Activated B cell treated with CpG ODN at 0.5 μM for 24 hours (primary cell): Measurements from ENCODE around the gene MVB12B. TPM values are rescaled to one million over a fixed set of nuclear protein-coding genes. Genes with fewer than 3 reads are reported as not detected.

Experiments used
- ATAC-seq: fragments of 200-7000 bp; cut with Tn5 transposase; one replicate; pipeline ENCODE4 v1.10.0; 2021; ENCODE audit warnings: low read depth, mild to moderate bottlenecking, moderate library complexity
- CTCF ChIA-PET: fragments of 350-600 bp; sonication (Branson Sonifier 250); formaldehyde crosslinking; loops from one replicate; lab custom pipeline; 2021; ENCODE audit warnings: antibody characterized with exemption; lab: Charles Lee
- POLR2A ChIA-PET: fragments of 350-600 bp; sonication (Branson Sonifier 250); formaldehyde crosslinking; loops from one replicate; lab custom pipeline; 2021; ENCODE audit warnings: antibody characterized with exemption; lab: Charles Lee
- DNase-seq: peaks from one replicate; pipeline ENCODE4 v3.0.0; 2022
- H3K27ac Mint-ChIP-seq: one replicate; pipeline ENCODE4 v1.8.0; 2020; ENCODE audit warnings: mixed read lengths
- H3K27me3 Mint-ChIP-seq: one replicate; pipeline ENCODE4 v1.8.0; 2021; ENCODE audit warnings: mixed read lengths
- H3K36me3 Mint-ChIP-seq: one replicate; pipeline ENCODE4 v1.8.0; 2021; ENCODE audit warnings: low read depth, mixed read lengths
- H3K4me1 Mint-ChIP-seq: one replicate; pipeline ENCODE4 v1.8.0; 2021; ENCODE audit warnings: mixed read lengths
- H3K4me3 Mint-ChIP-seq: one replicate; pipeline ENCODE4 v1.8.0; 2020; ENCODE audit warnings: mild to moderate bottlenecking, mixed read lengths
- H3K9me3 Mint-ChIP-seq: one replicate; pipeline ENCODE4 v1.8.0; 2020; ENCODE audit warnings: mixed read lengths
- intact Hi-C: fragments of 100-400 bp; cut with micrococcal nuclease; formaldehyde crosslinking; loops from one replicate; pipeline ENCODE4 v1.15.1; 2024
- total RNA-seq: library from RNA; stranded (reverse); gene quantifications from 2 replicates; pipeline ENCODE4 v1.2.3, GENCODE V29; 2022
- TF ChIP-seq, protein P1 (sequence below): fragments of 200-600 bp; IDR thresholded peaks from one replicate; pipeline ENCODE4 v1.8.0; 2022; ENCODE audit warnings: antibody characterized with exemption, mild to moderate bottlenecking

The MVB12B gene
- total RNA-seq, 1 donor from 2014 or later: 2.5 TPM

DNA sequence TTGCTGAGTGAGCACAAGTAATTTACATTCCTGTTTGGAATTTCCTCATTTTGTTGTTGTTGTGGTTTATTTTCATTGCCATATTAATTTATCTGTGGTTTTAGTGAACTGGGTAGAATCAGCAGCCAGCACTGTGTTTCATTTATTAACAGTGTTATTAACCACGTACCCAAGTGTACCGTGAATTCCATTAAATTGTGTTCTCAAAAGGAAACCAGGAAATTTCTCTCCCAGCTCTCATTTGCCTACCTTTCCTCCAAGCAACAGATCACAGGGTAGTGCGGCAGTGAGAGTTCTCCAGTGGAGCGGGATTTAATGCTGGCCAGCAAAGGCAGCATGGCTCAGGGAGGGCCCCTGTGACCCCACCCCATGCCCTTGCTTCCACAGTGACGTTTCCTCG lies 54.6 kb downstream of the MVB12B start:
- CTCF ChIA-PET: no interaction called here
- no peak overlapping the region for H3K27ac Mint-ChIP-seq
- POLR2A ChIA-PET: no interaction called here

DNA sequence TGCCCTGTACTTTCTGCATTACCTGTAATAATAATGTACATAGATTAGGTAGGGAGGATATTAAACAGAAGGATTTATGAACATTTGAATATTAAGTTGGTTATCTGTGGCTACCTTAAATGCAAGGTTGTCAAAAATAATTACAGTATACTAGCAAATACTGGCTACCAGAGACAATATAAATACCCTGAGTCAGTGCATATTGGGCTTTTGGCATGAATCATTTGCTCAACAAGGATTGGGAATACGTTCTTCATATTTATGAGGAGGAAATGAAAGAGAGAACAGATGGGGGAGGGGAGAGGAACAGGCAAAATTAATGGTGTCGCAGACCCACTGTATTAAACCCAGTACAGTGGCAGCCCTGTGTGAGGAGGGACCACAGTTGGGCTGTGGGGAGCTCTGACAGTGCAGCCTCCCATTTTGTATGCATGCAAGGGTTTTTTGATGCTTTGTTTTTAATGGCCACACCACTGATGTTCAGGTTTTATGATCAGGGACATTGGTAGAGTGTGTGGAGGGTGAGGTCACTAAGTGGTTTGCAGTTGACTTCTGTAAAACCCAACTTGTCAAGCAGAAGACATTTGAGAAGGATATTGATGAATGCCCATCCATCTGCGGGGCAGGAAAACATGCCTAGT lies 56.9 kb downstream of the MVB12B start:
- POLR2A ChIA-PET: no interaction called here
- Mint-ChIP-seq H3K36me3 (no peaks in the 10 kb centered on the region), H3K4me1 (no peaks in the 10 kb centered on the region), H3K4me3 (no peak overlapping the region), H3K9me3 (no peaks in the 10 kb centered on the region), H3K27me3 (peaks cover under 1% of the 10 kb centered on the region), H3K27ac (no peak overlapping the region)
- DNase-seq: no peak
- CTCF ChIA-PET: no interaction called here
- TF ChIP-seq, protein P1, sequence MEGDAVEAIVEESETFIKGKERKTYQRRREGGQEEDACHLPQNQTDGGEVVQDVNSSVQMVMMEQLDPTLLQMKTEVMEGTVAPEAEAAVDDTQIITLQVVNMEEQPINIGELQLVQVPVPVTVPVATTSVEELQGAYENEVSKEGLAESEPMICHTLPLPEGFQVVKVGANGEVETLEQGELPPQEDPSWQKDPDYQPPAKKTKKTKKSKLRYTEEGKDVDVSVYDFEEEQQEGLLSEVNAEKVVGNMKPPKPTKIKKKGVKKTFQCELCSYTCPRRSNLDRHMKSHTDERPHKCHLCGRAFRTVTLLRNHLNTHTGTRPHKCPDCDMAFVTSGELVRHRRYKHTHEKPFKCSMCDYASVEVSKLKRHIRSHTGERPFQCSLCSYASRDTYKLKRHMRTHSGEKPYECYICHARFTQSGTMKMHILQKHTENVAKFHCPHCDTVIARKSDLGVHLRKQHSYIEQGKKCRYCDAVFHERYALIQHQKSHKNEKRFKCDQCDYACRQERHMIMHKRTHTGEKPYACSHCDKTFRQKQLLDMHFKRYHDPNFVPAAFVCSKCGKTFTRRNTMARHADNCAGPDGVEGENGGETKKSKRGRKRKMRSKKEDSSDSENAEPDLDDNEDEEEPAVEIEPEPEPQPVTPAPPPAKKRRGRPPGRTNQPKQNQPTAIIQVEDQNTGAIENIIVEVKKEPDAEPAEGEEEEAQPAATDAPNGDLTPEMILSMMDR: no peak
- intact Hi-C loops: no loop called here
- no peak for ATAC-seq

More for the DNA sequence above, 54.6 kb downstream of the MVB12B start:
- intact Hi-C loops: no loop called here
- Mint-ChIP-seq H3K27me3 (peaks cover 10% of the 10 kb centered on the region), H3K36me3 (no peaks in the 10 kb centered on the region), H3K9me3 (no peaks in the 10 kb centered on the region), H3K4me1 (no peaks in the 10 kb centered on the region), H3K4me3 (no peak overlapping the region)
- no peak for DNase-seq
- TF ChIP-seq, protein P1: no peak
- ATAC-seq: no peak

DNA sequence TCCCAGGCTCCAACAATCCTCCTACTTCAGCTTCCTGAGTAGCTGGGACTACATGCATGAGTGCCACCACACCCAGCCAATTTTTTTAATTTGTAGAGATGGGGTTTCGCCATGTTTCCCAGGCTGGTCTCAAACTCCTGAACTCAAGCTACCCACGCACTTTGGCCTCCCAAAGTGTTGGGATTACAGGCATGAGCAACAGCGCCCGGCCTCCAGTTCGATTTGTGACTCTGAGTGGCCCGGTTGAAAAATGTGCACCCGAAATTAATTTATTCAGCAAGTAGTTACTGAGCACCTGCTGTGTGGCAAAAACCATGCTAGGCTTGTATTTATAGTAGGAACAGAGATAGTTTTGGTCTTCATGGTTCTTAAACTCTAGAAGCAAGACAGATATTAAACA lies 58.3 kb downstream of the MVB12B start:
- CTCF ChIA-PET: no interaction called here
- no peak for ATAC-seq

DNA sequence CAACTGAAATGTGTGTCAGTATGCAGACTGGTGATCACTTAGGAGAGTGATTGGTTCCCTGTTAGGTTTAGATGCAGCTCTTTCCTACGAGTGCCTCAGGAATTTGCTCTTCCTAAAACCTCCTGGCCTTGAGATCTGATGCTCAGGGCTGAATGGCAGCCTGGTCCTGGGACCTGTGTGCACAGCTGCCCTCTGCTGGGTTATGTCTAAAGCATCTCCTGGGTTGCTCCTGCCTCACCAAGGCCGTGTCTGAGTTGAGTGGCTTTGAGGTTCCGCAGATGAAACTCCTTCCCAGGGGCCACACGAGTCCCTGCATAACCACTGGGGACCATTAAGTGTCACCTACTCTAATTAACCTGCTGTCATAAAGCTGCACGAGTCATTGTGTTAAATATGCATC lies 59.5 kb downstream of the MVB12B start:
- no peak overlapping the region for H3K27ac Mint-ChIP-seq
- H3K36me3 Mint-ChIP-seq: no peaks in the 10 kb centered on the region
- ChIA-PET POLR2A (no interaction called here), CTCF (interaction anchor here (1.3 kb wide), 1 partner anchor 12 kb away, joined by 3 read pairs; no protein-coding TSS in a partner anchor)
- H3K4me1 Mint-ChIP-seq: peaks cover 11% of the 10 kb centered on the region
- no peaks in the 10 kb centered on the region for H3K27me3 Mint-ChIP-seq
- intact Hi-C loops: no loop called here
- ATAC-seq: no peak
- H3K9me3 Mint-ChIP-seq: no peaks in the 10 kb centered on the region
- no peak overlapping the region for H3K4me3 Mint-ChIP-seq
- no peak for DNase-seq
- TF ChIP-seq, protein P1: no peak

More for the DNA sequence above, 58.3 kb downstream of the MVB12B start:
- DNase-seq: no peak
- no peak overlapping the region for H3K27ac Mint-ChIP-seq
- no peaks in the 10 kb centered on the region for H3K9me3 Mint-ChIP-seq
- TF ChIP-seq, protein P1: no peak
- H3K27me3 Mint-ChIP-seq: no peaks in the 10 kb centered on the region
- H3K4me1 Mint-ChIP-seq: peaks cover 6% of the 10 kb centered on the region
- intact Hi-C loops: no loop called here
- H3K4me3 Mint-ChIP-seq: no peak overlapping the region
- POLR2A ChIA-PET: no interaction called here
- no peaks in the 10 kb centered on the region for H3K36me3 Mint-ChIP-seq

DNA sequence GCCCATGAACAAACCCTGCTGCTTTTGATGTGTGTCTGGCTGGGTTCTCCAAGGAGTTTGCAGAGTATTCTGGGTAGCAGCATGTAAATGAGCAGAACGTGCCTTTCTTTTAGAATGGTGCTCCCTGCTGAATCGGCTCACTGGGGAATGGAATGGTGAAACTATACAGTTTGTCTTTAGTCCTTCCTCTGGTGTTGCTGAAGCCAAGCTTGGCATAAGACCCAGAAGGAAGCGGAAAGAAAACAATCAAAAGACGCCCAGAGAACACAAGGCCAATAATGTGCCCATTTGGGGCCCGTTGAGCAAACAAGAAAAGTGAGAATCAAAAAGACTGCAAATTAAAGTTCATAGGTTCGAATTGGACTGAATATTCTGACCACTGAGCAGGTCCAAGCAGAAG lies 60.1 kb downstream of the MVB12B start:
- TF ChIP-seq, protein P1: no peak
- ChIA-PET CTCF (interaction anchor here (1.3 kb wide), 1 partner anchor 11 kb away, joined by 3 read pairs; no protein-coding TSS in a partner anchor), POLR2A (no interaction called here)
- H3K27me3 Mint-ChIP-seq: no peaks in the 10 kb centered on the region
- ATAC-seq (no peak), DNase-seq (no peak)
- H3K27ac Mint-ChIP-seq: no peak overlapping the region
- intact Hi-C loops: no loop called here
- peaks cover 11% of the 10 kb centered on the region for H3K4me1 Mint-ChIP-seq
- no peak overlapping the region for H3K4me3 Mint-ChIP-seq
- H3K9me3 Mint-ChIP-seq: no peaks in the 10 kb centered on the region
- no peaks in the 10 kb centered on the region for H3K36me3 Mint-ChIP-seq
